Measurements from ENCODE around the gene SMCHD1. TPM values are rescaled to one million over a fixed set of nuclear protein-coding genes. Genes with fewer than 3 reads are reported as not detected.

The SMCHD1 gene
- polyA plus RNA-seq, 2 of the 4 experiments (the other 2 are of a cell fraction): 15.5 to 25.5 TPM

GRCh38 chr18:2681993-2682603, 26.6 kb downstream of the SMCHD1 start:
- Histone ChIP-seq H3K4me3 (no peak overlapping the region), H3K27ac (no peak overlapping the region), H3K4me1 (no peaks in the 10 kb centered on the region), H3K4me2 (no peak overlapping the region), H3K9me3 (peaks cover 14% of the 10 kb centered on the region; the same call in 2 of the 3 replicates)
- no peak for ATAC-seq
- no peak for DNase-seq (ENCODE audit: low read depth in 1 of 2, low spot score in 1 of 2)
- no peak for TF ChIP-seq ESRRA (IDR thresholded peaks at IDR 0.05; ENCODE audit: borderline replicate concordance, low read length)
- no peak for TF ChIP-seq ZNF302 (CRISPR knock-in tag; IDR thresholded peaks at IDR 0.05)
- no peak for TF ChIP-seq ATOH8 (CRISPR knock-in tag; IDR thresholded peaks at IDR 0.05; ENCODE audit: low read depth)
- TF ChIP-seq BHLHE40 (IDR thresholded peaks at IDR 0.05; ENCODE audit: low read depth, low read length): no peak
- TF ChIP-seq NFE2L2 (conservative IDR thresholded peaks at IDR 0.05; ENCODE audit: low read length): no peak
- no peak for TF ChIP-seq PHF8 (IDR thresholded peaks at IDR 0.05; ENCODE audit: borderline replicate concordance, low read depth)
- no peak for TF ChIP-seq JUN (IDR thresholded peaks at IDR 0.05)
- no peak for TF ChIP-seq POLR2A (IDR thresholded peaks at IDR 0.05; ENCODE audit: low read length)
- TF ChIP-seq RAD21 (conservative IDR thresholded peaks at IDR 0.05 in 1 of 2, IDR thresholded peaks at IDR 0.05 in 1 of 2): no peak
- TF ChIP-seq FOSB (CRISPR knock-in tag; IDR thresholded peaks at IDR 0.05): no peak
- no peak for TF ChIP-seq EHF (CRISPR knock-in tag; IDR thresholded peaks at IDR 0.05)
- no peak for TF ChIP-seq CBX8 (IDR thresholded peaks at IDR 0.05)
- no peak for TF ChIP-seq HEYL (CRISPR knock-in tag; IDR thresholded peaks at IDR 0.05)
- POLR2A ChIA-PET: no interaction called here
- CTCF ChIA-PET: no interaction called here
- 96% methylated on average over 4 of the region's 5 CpGs for WGBS (ENCODE audit: missing lambda C conversion rate)
- no peak for FAIRE-seq

GRCh38 chr18:2683055-2683454, 27.5 kb downstream of the SMCHD1 start:
- Histone ChIP-seq H3K9me3 (peaks cover 16% of the 10 kb centered on the region; the same call in 2 of the 3 replicates), H3K4me2 (no peak overlapping the region), H3K27ac (no peak overlapping the region), H3K4me3 (no peak overlapping the region), H3K4me1 (no peaks in the 10 kb centered on the region)
- POLR2A ChIA-PET: no interaction called here
- no peak for ATAC-seq
- no peak for FAIRE-seq
- TF ChIP-seq KDM5A (IDR thresholded peaks at IDR 0.05) (no peak), BHLHE40 (IDR thresholded peaks at IDR 0.05; ENCODE audit: low read depth, low read length) (no peak)
- no peak for DNase-seq (ENCODE audit: low read depth in 1 of 2, low spot score in 1 of 2)
- CTCF ChIA-PET: no interaction called here

- WGBS (ENCODE audit: missing lambda C conversion rate): 96% methylated on average over 3 of the region's 3 CpGs
- peaks cover 16% of the 10 kb centered on the region; the same call in 2 of the 3 replicates for H3K9me3 ChIP-seq
- FAIRE-seq (no peak), ATAC-seq (no peak), DNase-seq (ENCODE audit: low read depth in 1 of 2, low spot score in 1 of 2) (peak in 1 of 2 experiments; percentile 21)
- H3K4me3 ChIP-seq: no peak overlapping the region
- ChIA-PET POLR2A (no interaction called here), CTCF (no interaction called here)
- no peak overlapping the region for H3K4me2 ChIP-seq
- TF ChIP-seq REST (IDR thresholded peaks at IDR 0.05) (no peak), USF2 (IDR thresholded peaks at IDR 0.05) (no peak), SMC3 (IDR thresholded peaks at IDR 0.05) (no peak)
- no peaks in the 10 kb centered on the region for H3K4me1 ChIP-seq
- no peak overlapping the region for H3K27ac ChIP-seq
Observed at GRCh38 chr18:2686349-2686968, 30.9 kb downstream of the SMCHD1 start.

All from A549 (cell line).